HepG2 (cell line): Measurements from ENCODE around the gene TMEM232. TPM values are rescaled to one million over a fixed set of nuclear protein-coding genes. Genes with fewer than 3 reads are reported as not detected.

Source experiments
- ATAC-seq: fragments of 200-7000 bp; cut with Tn5 transposase; 3 replicates; pipeline ENCODE4 v1.9.1; 2020; ENCODE audit warnings: mild to moderate bottlenecking, moderate library complexity
- BruUV-seq: library from RNA; stranded (reverse); fragments of 400-500 nt; replicated peaks from 2 replicates; lab custom pipeline; 2021; lab: Mats Ljungman, UMichigan
- CTCF ChIA-PET: fragments of 300-600 bp; formaldehyde crosslinking; extraction: SDS; loops from one replicate; lab custom pipeline; 2021; ENCODE audit warnings: low total read pairs, inconsistent platforms, low intra/inter-chr PET ratio; lab: Yijun Ruan, JAX
- POLR2A ChIA-PET: fragments of 350-600 bp; sonication (Branson Sonifier 250); formaldehyde crosslinking; loops from one replicate; lab custom pipeline; 2020; ENCODE audit warnings: antibody characterized with exemption, inconsistent platforms; lab: Yijun Ruan, JAX
- DNase-seq: peaks from one replicate; pipeline ENCODE4 v3.0.0-alpha.2; 2015; ENCODE audit warnings: low spot score
- FAIRE-seq: peaks from 3 replicates; lab custom pipeline; 2011; peaks lifted over from hg19 to GRCh38; lab: Jason Lieb, UNC
- H2AFZ ChIP-seq: one replicate; pipeline ENCODE4 v1.6.1; 2011; ENCODE audit warnings: low read length, inconsistent platforms
- H3K27ac ChIP-seq: fragments of 300-600 bp; 3 replicates; pipeline ENCODE4 v1.8.0; 2011; ENCODE audit warnings: mixed run types, mild to moderate bottlenecking, mixed read lengths, low read length, inconsistent platforms; ENCODE audit not compliant: insufficient read depth; ENCODE audit errors: extremely low read length
- H3K27me3 ChIP-seq, 2 experiments: fragments of 200-600 bp in 1 of 2; 2 replicates in 1 of 2; 3 replicates in 1 of 2; pipeline versions ENCODE4 v1.6.0 to v1.8.0; 2011; ENCODE audit warnings: low read length in 2 of 2, mild to moderate bottlenecking in 2 of 2, moderate library complexity in 2 of 2, inconsistent platforms in 1 of 2; ENCODE audit not compliant: insufficient read depth in 2 of 2, control insufficient read depth in 1 of 2
- H3K36me3 ChIP-seq, 2 experiments: fragments of 200-600 bp in 1 of 2; replicated peaks in 1 of 2; 2 replicates in 1 of 2; 3 replicates in 1 of 2; pipeline versions ENCODE4 v1.5.1 to v1.8.0; 2011; ENCODE audit warnings: low read length in 2 of 2, inconsistent platforms in 1 of 2; ENCODE audit not compliant: insufficient read depth in 2 of 2, control insufficient read depth in 1 of 2
- H3K4me1 ChIP-seq: 2 replicates; pipeline ENCODE4 v1.5.1; 2012; ENCODE audit warnings: low read length, inconsistent platforms; ENCODE audit not compliant: insufficient read depth
- H3K4me2 ChIP-seq: 2 replicates; pipeline ENCODE4 v1.6.0; 2011; ENCODE audit warnings: low read depth, low read length, inconsistent platforms
- H3K4me3 ChIP-seq, 3 experiments: fragments of 200-600 bp in 1 of 3; sonication (generic), shearing (Covaris generic) in 1 of 3; replicated peaks in 1 of 3; 2 replicates each; pipeline ENCODE4 v1.5.1; 2011 to 2016; ENCODE audit warnings: low read length in 3 of 3, inconsistent platforms in 2 of 3, low read depth in 2 of 3, mild to moderate bottlenecking in 2 of 3, control low read depth in 1 of 3, mixed read lengths in 1 of 3; ENCODE audit not compliant: insufficient read depth in 1 of 3
- H3K79me2 ChIP-seq: one replicate; pipeline ENCODE4 v1.6.1; 2011; ENCODE audit warnings: low read length, inconsistent platforms; ENCODE audit not compliant: insufficient read depth
- H3K9ac ChIP-seq: 2 replicates; pipeline ENCODE4 v1.6.0; 2011; ENCODE audit warnings: mild to moderate bottlenecking, low read depth, low read length, inconsistent platforms; ENCODE audit not compliant: insufficient read depth
- H3K9me3 ChIP-seq: 2 replicates; pipeline ENCODE4 v1.5.1; 2012; ENCODE audit warnings: mild to moderate bottlenecking, low read length
- H4K20me1 ChIP-seq: 2 replicates; pipeline ENCODE4 v1.6.0; 2011; ENCODE audit warnings: inconsistent platforms, mild to moderate bottlenecking, low read length, moderate library complexity; ENCODE audit not compliant: insufficient read depth
- MATR3 ChIP-seq: sonication (generic); formaldehyde crosslinking; IDR thresholded peaks from 2 replicates; pipeline ENCODE4 v1.4.0; 2020; ENCODE audit warnings: missing genetic modification reagents
- STAG1 ChIP-seq: sonication (generic); formaldehyde crosslinking; IDR thresholded peaks from 2 replicates; pipeline ENCODE4 v1.4.0; 2020; ENCODE audit warnings: missing genetic modification reagents
- TIGD3 ChIP-seq: sonication (generic); formaldehyde crosslinking; IDR thresholded peaks from 2 replicates; pipeline ENCODE4 v1.5.1; 2020; ENCODE audit warnings: mild to moderate bottlenecking, missing genetic modification reagents, borderline replicate concordance
- ZBTB43 ChIP-seq: sonication (generic); formaldehyde crosslinking; conservative IDR thresholded peaks from 2 replicates; pipeline ENCODE4 v1.4.0; 2020; ENCODE audit warnings: missing genetic modification reagents
- ZNF629 ChIP-seq: sonication (generic); formaldehyde crosslinking; conservative IDR thresholded peaks from 2 replicates; pipeline ENCODE4 v1.5.0; 2020; ENCODE audit warnings: missing genetic modification reagents
- ZNF660 ChIP-seq: sonication (generic); formaldehyde crosslinking; IDR thresholded peaks from 2 replicates; pipeline ENCODE4 v1.5.1; 2020; ENCODE audit warnings: mild to moderate bottlenecking, low read depth, missing genetic modification reagents, borderline replicate concordance
- ZNF720 ChIP-seq: sonication (generic); formaldehyde crosslinking; IDR thresholded peaks from 2 replicates; pipeline ENCODE4 v1.4.0; 2020; ENCODE audit warnings: missing genetic modification reagents
- WGBS: methylation state at CpG from one replicate; pipeline ENCODE4 v1.1.6; 2017; ENCODE audit warnings: low lambda C conversion rate; 5-methylcytosine and 5-hydroxymethylcytosine counted together
- in situ Hi-C: cut with HindIII; loops from 2 replicates; pipeline ENCODE4 v1.10.0; 2017; ENCODE audit warnings: low pct_unique_long_range_greater_than_20kb; ENCODE audit not compliant: extremely low pct_ligation_motif_present
- intact Hi-C: fragments of 100-400 bp; cut with micrococcal nuclease; formaldehyde crosslinking; loops from one replicate; pipeline ENCODE4 v1.10.0; 2022; ENCODE audit not compliant: unreplicated experiment
- polyA plus RNA-seq, 8 experiments: library from polyadenylated mRNA; depleted of rRNA in 3 of 8; stranded (reverse) in 7 of 8; unstranded in 1 of 8; fragments of >200 nt; fragmentation: Illumina TruSeq in 4 of 8; extraction: Trizol in 4 of 8; gene quantifications; 2 replicates each; pipeline versions ENCODE4 v1.2.1 to v1.2.3, GENCODE V29; 2011 to 2016; ENCODE audit warnings: low read depth in 4 of 8, missing spikeins in 1 of 8, mixed read lengths in 1 of 8; ENCODE audit not compliant: insufficient read depth in 1 of 8
- total RNA-seq, 5 experiments: library from RNA; depleted of rRNA; stranded (reverse); fragments of >200 nt; fragmentation: Illumina TruSeq; extraction: Trizol; gene quantifications; 2 replicates each; pipeline ENCODE4 v1.2.3, GENCODE V29; 2016; ENCODE audit warnings: low read depth in 1 of 5
- TF ChIP-seq, protein P1 (sequence below): IDR thresholded peaks from 2 replicates; pipeline ENCODE4 v1.6.1; 2018; ENCODE audit warnings: missing genetic modification reagents, mild to moderate bottlenecking, missing compliant biosample characterization
- TF ChIP-seq, protein P2 (sequence below): sonication (generic); formaldehyde crosslinking; IDR thresholded peaks from 2 replicates; pipeline ENCODE4 v1.5.0; 2020; ENCODE audit warnings: mild to moderate bottlenecking, missing genetic modification reagents, moderate library complexity

TMEM232 gene
- total and polyA plus RNA-seq, 2 of the 13 experiments (the other 11 are each of a cell fraction or from before 2014, with no cell fraction given) = 0.29 to 0.71 TPM

- TF ChIP-seq TIGD3 (CRISPR knock-in tag) (no peak), ZNF660 (CRISPR knock-in tag) (no peak), ZNF629 (no peak), MATR3 (CRISPR knock-in tag) (no peak), ZNF720 (no peak)
- TF ChIP-seq, protein P1, sequence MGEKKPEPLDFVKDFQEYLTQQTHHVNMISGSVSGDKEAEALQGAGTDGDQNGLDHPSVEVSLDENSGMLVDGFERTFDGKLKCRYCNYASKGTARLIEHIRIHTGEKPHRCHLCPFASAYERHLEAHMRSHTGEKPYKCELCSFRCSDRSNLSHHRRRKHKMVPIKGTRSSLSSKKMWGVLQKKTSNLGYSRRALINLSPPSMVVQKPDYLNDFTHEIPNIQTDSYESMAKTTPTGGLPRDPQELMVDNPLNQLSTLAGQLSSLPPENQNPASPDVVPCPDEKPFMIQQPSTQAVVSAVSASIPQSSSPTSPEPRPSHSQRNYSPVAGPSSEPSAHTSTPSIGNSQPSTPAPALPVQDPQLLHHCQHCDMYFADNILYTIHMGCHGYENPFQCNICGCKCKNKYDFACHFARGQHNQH (CRISPR knock-in tag) = no peak
These were observed 294.9 kb downstream of the TMEM232 start (continued) for GRCh38 chr5:110431603-110432002.

DNA sequence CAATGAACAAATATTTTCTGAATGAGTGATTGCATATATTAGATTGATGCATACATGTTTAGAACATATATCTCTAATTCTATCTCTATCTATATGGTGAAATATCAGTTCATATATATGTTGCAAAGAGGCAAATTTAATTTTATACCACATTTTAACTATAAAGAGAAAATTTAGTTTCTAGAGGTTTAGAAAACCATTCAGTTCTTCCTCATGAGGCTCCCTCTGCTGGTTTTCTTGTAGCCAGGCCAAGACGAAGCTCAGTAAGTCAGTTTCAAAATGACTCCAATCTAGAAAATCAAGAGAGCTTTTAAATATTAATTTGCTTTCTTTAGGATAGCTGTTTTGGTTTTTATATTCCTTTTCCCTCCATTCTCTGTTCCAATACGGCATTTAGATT lies 312.1 kb downstream of the TMEM232 start:
- Histone ChIP-seq H3K79me2 (no peaks in the 10 kb centered on the region), H3K36me3 (no peaks in the 10 kb centered on the region), H3K9me3 (no peaks in the 10 kb centered on the region), H3K4me3 (no peak overlapping the region), H4K20me1 (no peaks in the 10 kb centered on the region), H3K9ac (no peak overlapping the region), H3K4me1 (no peaks in the 10 kb centered on the region), H3K4me2 (no peak overlapping the region), H2AFZ (no peak overlapping the region), H3K27ac (no peak overlapping the region), H3K27me3 (no peaks in the 10 kb centered on the region)
- no TSS peak for BruUV-seq
- ChIA-PET CTCF (no interaction called here), POLR2A (no interaction called here)
- in situ Hi-C loops = no loop called here
- WGBS = 15% methylated on average over 2 of the region's 2 CpGs
- peak; percentile 8 for DNase-seq
- ATAC-seq = no peak
- intact Hi-C loops = loop anchor here (10.0 kb wide), 1 partner anchor 370 kb away; no protein-coding TSS in a partner anchor
- no peak for FAIRE-seq
- TF ChIP-seq ZBTB43 (CRISPR knock-in tag) (no peak), STAG1 (peak; percentile 48)
- TF ChIP-seq, protein P2, sequence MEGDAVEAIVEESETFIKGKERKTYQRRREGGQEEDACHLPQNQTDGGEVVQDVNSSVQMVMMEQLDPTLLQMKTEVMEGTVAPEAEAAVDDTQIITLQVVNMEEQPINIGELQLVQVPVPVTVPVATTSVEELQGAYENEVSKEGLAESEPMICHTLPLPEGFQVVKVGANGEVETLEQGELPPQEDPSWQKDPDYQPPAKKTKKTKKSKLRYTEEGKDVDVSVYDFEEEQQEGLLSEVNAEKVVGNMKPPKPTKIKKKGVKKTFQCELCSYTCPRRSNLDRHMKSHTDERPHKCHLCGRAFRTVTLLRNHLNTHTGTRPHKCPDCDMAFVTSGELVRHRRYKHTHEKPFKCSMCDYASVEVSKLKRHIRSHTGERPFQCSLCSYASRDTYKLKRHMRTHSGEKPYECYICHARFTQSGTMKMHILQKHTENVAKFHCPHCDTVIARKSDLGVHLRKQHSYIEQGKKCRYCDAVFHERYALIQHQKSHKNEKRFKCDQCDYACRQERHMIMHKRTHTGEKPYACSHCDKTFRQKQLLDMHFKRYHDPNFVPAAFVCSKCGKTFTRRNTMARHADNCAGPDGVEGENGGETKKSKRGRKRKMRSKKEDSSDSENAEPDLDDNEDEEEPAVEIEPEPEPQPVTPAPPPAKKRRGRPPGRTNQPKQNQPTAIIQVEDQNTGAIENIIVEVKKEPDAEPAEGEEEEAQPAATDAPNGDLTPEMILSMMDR (CRISPR knock-in tag) = peak; percentile 20; the same call in 1 of the 2 replicates
